BE2C (cell line): ENCODE measurements around the gene CLDN9.

Experiments used
- DNase-seq: peaks from one replicate; pipeline ENCODE4 v3.0.0-alpha.2; 2020
- H3K27me3 ChIP-seq: fragments of 250-450 bp; sonication (Bioruptor Pico); 2 replicates; pipeline ENCODE4 v1.5.1; 2020; ENCODE audit warnings: mild to moderate bottlenecking
- H3K36me3 ChIP-seq: fragments of 250-450 bp; sonication (Bioruptor Pico); 2 replicates; pipeline ENCODE4 v1.5.1; 2020; ENCODE audit warnings: mild to moderate bottlenecking
- H3K4me1 ChIP-seq: fragments of 250-450 bp; sonication (Bioruptor Pico); 2 replicates; pipeline ENCODE4 v1.5.1; 2020
- H3K4me3 ChIP-seq: 2 replicates; pipeline ENCODE4 v1.5.1; 2011; ENCODE audit warnings: low read depth, low read length
- H3K9me3 ChIP-seq: fragments of 250-450 bp; sonication (Bioruptor Pico); 2 replicates; pipeline ENCODE4 v1.5.1; 2020
- CTCF ChIP-seq: IDR thresholded peaks from 2 replicates; pipeline ENCODE4 v1.5.1; 2012; ENCODE audit warnings: mild to moderate bottlenecking, low read depth, low read length

CLDN9 gene

DNA sequence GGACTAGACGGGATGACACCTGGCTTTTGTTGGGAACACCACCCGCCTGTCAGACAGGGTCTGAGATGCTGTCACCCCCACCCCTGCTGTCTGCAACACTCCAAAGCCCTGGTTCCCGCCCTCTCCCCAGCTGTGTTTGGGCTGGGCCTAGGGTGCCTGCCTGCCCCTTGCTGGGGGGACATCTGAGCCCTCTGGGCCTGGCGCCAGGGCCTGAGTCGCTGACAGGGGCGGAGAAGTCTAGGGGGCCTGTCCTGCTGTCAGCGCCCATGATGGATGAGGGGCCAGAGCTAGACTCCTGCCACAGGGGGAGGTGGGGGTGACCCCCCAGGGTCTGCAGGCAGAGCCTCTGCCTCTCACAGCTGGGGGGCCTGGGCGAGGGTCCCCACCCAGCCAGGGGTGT lies 24.9 kb upstream of the CLDN9 start:
- no peak overlapping the region for H3K4me3 ChIP-seq
- 0 out of 2 replicates have a peak, but pooled peaks cover 6% of the 10 kb centered on the region for H3K4me1 ChIP-seq
- TF ChIP-seq CTCF = no peak
- H3K36me3 ChIP-seq = no peaks in the 10 kb centered on the region
- DNase-seq = no peak
- no peaks in the 10 kb centered on the region for H3K9me3 ChIP-seq
- H3K27me3 ChIP-seq = no peaks in the 10 kb centered on the region

- DNase-seq = no peak
- Histone ChIP-seq H3K4me1 (0 out of 2 replicates have a peak, but pooled peaks cover 6% of the 10 kb centered on the region), H3K36me3 (no peaks in the 10 kb centered on the region), H3K4me3 (no peak overlapping the region), H3K27me3 (no peaks in the 10 kb centered on the region), H3K9me3 (no peaks in the 10 kb centered on the region)
- no peak for TF ChIP-seq CTCF
Measured at GRCh38 chr16:2988590-2989099, 24.1 kb upstream of the CLDN9 start.

DNA sequence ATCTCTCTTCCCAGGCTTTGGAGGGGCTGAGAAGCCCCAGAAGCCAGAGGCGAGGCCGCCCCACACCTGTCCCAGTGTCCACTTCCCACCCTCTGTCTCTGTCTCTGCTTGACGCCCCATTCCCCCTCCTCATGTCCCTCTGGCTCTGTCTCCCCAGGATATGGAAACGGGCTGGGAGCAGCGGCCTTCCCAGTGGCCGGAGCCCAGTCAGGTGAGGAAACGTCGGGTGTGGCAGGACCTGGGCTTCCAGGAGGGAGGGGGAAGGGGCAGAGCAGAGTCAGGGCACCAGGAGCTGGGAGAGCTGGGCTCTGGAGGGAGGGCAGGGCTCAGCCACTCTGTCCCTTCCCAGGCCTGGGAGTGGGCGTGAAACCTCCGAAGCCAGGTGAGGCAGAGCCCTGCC lies 21.8 kb upstream of the CLDN9 start:
- 0 out of 2 replicates have a peak, but pooled peaks cover 6% of the 10 kb centered on the region for H3K4me1 ChIP-seq
- no peak for DNase-seq
- H3K9me3 ChIP-seq = no peaks in the 10 kb centered on the region
- H3K4me3 ChIP-seq = no peak overlapping the region
- no peak for TF ChIP-seq CTCF
- no peaks in the 10 kb centered on the region for H3K36me3 ChIP-seq
- H3K27me3 ChIP-seq = no peaks in the 10 kb centered on the region

- no peaks in the 10 kb centered on the region for H3K36me3 ChIP-seq
- H3K9me3 ChIP-seq = no peaks in the 10 kb centered on the region
- TF ChIP-seq CTCF = no peak
- H3K4me1 ChIP-seq = 0 out of 2 replicates have a peak, but pooled peaks cover 6% of the 10 kb centered on the region
- H3K4me3 ChIP-seq = no peak overlapping the region
- DNase-seq = no peak
- no peaks in the 10 kb centered on the region for H3K27me3 ChIP-seq
Measured at GRCh38 chr16:2991566-2992261, 21.0 kb upstream of the CLDN9 start.

DNA sequence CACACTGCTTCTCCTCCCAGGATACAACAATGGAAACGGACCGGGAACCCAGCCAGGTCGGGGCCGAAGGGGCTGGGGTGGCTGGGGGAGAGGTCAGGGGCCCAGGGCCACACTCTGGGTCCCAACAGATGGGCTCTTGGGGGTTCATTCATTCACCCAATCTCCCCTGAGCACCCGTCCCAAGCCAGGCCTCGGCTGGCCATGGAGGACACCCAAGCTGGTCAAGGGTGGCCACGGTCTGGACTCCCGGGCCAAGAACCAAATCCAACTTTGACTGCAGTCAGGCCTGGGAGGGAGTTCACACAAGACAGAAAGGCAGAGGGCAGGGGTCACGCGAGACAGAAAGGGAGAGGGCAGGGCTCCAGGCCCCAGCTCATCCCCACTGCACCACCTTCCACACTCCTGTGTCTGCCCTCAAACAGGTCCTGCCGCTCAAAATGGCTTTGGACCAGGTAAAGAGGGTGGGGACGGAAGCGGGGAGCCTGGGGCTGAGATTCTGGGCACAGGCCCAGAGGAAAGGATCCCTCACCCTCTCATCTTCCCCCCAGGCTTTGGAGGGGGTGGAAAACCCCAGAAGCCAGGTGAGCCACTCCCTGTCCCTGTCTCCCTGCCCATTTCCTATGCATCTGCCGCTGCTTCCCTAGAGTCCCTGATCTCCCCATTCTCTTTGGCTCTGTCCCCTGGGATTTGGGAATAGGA lies 20.2 kb upstream of the CLDN9 start:
- Histone ChIP-seq H3K4me1 (0 out of 2 replicates have a peak, but pooled peaks cover 5% of the 10 kb centered on the region), H3K4me3 (no peak overlapping the region), H3K36me3 (no peaks in the 10 kb centered on the region), H3K27me3 (no peaks in the 10 kb centered on the region), H3K9me3 (no peaks in the 10 kb centered on the region)
- TF ChIP-seq CTCF = no peak
- no peak for DNase-seq

DNA sequence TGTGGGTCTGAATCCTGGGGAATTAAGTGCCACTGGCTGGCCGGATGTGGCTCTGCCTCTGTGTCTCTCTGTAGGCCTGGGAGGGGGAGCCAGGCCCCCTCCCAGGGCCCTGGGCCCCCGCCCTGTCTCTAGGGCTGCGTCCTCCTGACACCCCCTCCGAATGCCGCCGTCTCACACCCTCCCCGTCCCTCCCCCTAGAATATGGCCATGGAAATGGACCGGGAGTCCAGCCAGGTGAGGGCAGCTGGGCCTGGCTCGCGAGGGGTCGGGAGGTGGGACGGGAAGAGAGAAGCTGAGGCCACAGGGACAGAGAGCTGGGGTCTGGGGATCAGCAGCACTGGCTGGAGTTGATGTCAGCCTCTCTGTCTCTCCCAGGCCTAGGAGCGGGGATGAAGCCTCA lies 16.4 kb upstream of the CLDN9 start:
- no peak for TF ChIP-seq CTCF
- Histone ChIP-seq H3K4me1 (no peaks in the 10 kb centered on the region), H3K4me3 (no peak overlapping the region), H3K27me3 (no peaks in the 10 kb centered on the region), H3K36me3 (no peaks in the 10 kb centered on the region), H3K9me3 (no peaks in the 10 kb centered on the region)
- DNase-seq = no peak
